GM12892 (cell line): Measurements from ENCODE around the gene ZIC4.

Experiments
- POLR2A ChIP-seq: IDR thresholded peaks from 2 replicates; pipeline ENCODE4 v1.6.1; 2011; ENCODE audit warnings: low read depth, low read length, control low read depth
- POLR2AphosphoS5 ChIP-seq: IDR thresholded peaks from 2 replicates; pipeline ENCODE4 v1.6.1; 2011; ENCODE audit warnings: low read depth, low read length, control low read depth
- TAF1 ChIP-seq: IDR thresholded peaks from 2 replicates; pipeline ENCODE4 v1.6.1; 2011; ENCODE audit warnings: low read depth, mild to moderate bottlenecking, control low read depth, low read length, borderline replicate concordance

- TF ChIP-seq POLR2A (no peak), POLR2AphosphoS5 (no peak), TAF1 (no peak)
Measured at GRCh38 chr3:147372525-147373027, 33.8 kb downstream of the ZIC4 start.
